Type B pancreatic cell (in vitro differentiated cells): ENCODE results near the gene RBCK1. TPM values are rescaled to one million over a fixed set of nuclear protein-coding genes. Genes with fewer than 3 reads are reported as not detected.

Source experiments
- DNase-seq: peaks from one replicate; pipeline ENCODE4 v3.0.0; 2021; ENCODE audit warnings: mixed read lengths; ENCODE audit not compliant: unreplicated experiment; ENCODE audit errors: extremely low spot score
- H3K27ac Mint-ChIP-seq: 2 replicates; pipeline ENCODE4 v1.8.0; 2021; ENCODE audit warnings: mild to moderate bottlenecking, mixed read lengths
- H3K27me3 Mint-ChIP-seq: 2 replicates; pipeline ENCODE4 v1.8.0; 2021; ENCODE audit warnings: mixed read lengths
- H3K36me3 Mint-ChIP-seq: 2 replicates; pipeline ENCODE4 v1.8.0; 2021; ENCODE audit warnings: mixed read lengths
- H3K4me1 Mint-ChIP-seq: one replicate; pipeline ENCODE4 v1.8.0; 2021; ENCODE audit warnings: mixed read lengths; ENCODE audit not compliant: unreplicated experiment
- H3K4me3 Mint-ChIP-seq: 2 replicates; pipeline ENCODE4 v1.8.0; 2021; ENCODE audit warnings: mild to moderate bottlenecking, mixed read lengths
- H3K9me3 Mint-ChIP-seq: 2 replicates; pipeline ENCODE4 v1.8.0; 2021; ENCODE audit warnings: mixed read lengths
- CTCF ChIP-seq: fragments of 200-600 bp; sonication (generic); conservative IDR thresholded peaks from 2 replicates; pipeline ENCODE4 v1.5.0; 2021; ENCODE audit warnings: antibody characterized with exemption, mild to moderate bottlenecking
- total RNA-seq: library from RNA; stranded (reverse); gene quantifications from 2 replicates; pipeline ENCODE4 v1.2.1, GENCODE V29; 2021; ENCODE audit warnings: low replicate concordance

The RBCK1 gene
- total RNA-seq, 1 donor from 2014 or later, result 84.9 TPM

DNA sequence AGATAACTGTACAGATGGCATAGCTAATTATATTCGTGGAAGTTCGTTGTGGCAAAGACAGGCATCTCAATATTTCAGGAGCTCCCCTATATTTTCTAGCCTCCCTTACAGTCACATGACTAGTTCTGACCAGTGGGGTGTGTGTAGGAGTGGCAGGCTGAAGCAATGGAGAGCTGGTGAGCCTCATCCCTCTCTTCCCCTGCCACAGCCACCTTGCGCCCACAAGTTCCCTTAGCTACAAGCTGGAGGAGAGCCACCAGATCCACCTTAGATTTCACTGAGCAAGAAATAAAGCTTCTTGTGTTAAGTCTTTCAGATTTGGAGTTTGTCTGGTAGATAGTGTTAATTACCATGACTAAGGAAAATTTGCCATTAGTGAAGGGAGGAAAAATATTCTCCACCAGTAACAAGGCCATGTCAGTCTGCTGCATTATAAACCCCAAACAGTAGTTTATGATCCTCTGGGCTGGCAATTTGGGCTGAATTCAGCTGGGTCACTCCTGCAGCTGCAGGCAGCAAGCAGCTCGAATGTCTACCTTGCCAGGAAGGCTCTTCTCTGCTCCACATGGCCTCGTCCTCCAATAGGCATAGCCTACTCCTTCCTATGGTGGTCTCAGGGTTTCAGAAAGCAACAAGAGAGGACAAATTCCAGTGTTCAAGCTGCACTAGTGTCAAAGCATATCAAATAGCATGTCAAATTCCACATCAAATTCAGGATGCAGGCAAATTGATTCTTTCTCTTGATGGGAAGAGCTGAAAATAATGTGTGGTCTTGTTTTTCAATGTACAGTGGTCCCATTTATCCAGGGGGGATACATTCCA lies 7.4 kb upstream of the RBCK1 start:
- H3K4me3 Mint-ChIP-seq, result no peak overlapping the region
- H3K9me3 Mint-ChIP-seq, result no peaks in the 10 kb centered on the region
- H3K27ac Mint-ChIP-seq, result peak overlapping the region; percentile 9
- H3K36me3 Mint-ChIP-seq, result no peaks in the 10 kb centered on the region
- no peak for DNase-seq
- peaks cover 6% of the 10 kb centered on the region for H3K4me1 Mint-ChIP-seq
- no peaks in the 10 kb centered on the region for H3K27me3 Mint-ChIP-seq
- no peak for TF ChIP-seq CTCF

GRCh38 chr20:401682-402495 lies 6.2 kb upstream of the RBCK1 start:
- TF ChIP-seq CTCF, result no peak
- Mint-ChIP-seq H3K36me3 (no peaks in the 10 kb centered on the region), H3K4me3 (peak overlapping the region; percentile 44), H3K4me1 (peaks cover 9% of the 10 kb centered on the region), H3K9me3 (no peaks in the 10 kb centered on the region), H3K27ac (peak overlapping the region; percentile 75), H3K27me3 (no peaks in the 10 kb centered on the region)
- DNase-seq, result no peak

DNA sequence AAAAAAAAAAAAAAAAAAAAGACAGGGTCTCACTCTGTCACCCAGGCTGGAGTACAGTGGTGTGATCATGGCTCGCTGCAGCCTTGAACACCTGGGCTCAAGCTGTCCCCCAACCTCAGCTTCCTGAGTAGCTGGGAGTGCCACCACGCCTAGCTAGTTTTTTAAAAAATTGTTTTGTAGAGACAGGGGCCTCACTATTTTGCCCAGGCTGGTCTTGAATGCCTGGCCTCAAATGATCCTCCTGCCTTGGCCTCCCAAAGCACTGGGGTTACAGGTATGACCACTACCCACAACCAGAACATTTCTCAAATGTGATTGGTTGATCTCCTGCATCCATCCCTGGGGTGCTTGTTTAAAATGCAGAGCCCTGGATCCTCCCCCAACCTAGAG lies 5.6 kb upstream of the RBCK1 start:
- H3K9me3 Mint-ChIP-seq, result no peaks in the 10 kb centered on the region

GRCh38 chr20:402898-403581 lies 5.1 kb upstream of the RBCK1 start:
- Mint-ChIP-seq H3K27ac (peak overlapping the region; percentile 15), H3K4me1 (peaks cover 15% of the 10 kb centered on the region), H3K4me3 (no peak overlapping the region), H3K9me3 (no peaks in the 10 kb centered on the region), H3K27me3 (no peaks in the 10 kb centered on the region), H3K36me3 (no peaks in the 10 kb centered on the region)
- no peak for TF ChIP-seq CTCF
- DNase-seq, result no peak

More for the DNA sequence above, 5.6 kb upstream of the RBCK1 start:
- no peak for DNase-seq
- no peak overlapping the region for H3K4me3 Mint-ChIP-seq
- peaks cover 15% of the 10 kb centered on the region for H3K4me1 Mint-ChIP-seq
- no peak for TF ChIP-seq CTCF
- no peaks in the 10 kb centered on the region for H3K27me3 Mint-ChIP-seq
- no peaks in the 10 kb centered on the region for H3K36me3 Mint-ChIP-seq
- no peak overlapping the region for H3K27ac Mint-ChIP-seq

GRCh38 chr20:403582-403957 lies 4.5 kb upstream of the RBCK1 start:
- no peaks in the 10 kb centered on the region for H3K36me3 Mint-ChIP-seq
- H3K4me3 Mint-ChIP-seq, result no peak overlapping the region
- H3K27ac Mint-ChIP-seq, result no peak overlapping the region
- no peaks in the 10 kb centered on the region for H3K27me3 Mint-ChIP-seq
- TF ChIP-seq CTCF, result no peak
- peaks cover 15% of the 10 kb centered on the region for H3K4me1 Mint-ChIP-seq
- DNase-seq, result no peak
- no peaks in the 10 kb centered on the region for H3K9me3 Mint-ChIP-seq
